Measurements from ENCODE around the gene TMEM59.
"Not testable (repeated sequence)": the region's sequence is repeated elsewhere in the genome, so short reads cannot be mapped to it uniquely, and the experiment has no call there.

Gene TMEM59

GRCh38 chr1:54096227-54096876 lies 43.3 kb upstream of the TMEM59 start (continued):
- TF ChIP-seq ZNF529 (tag by site-specific recombination; IDR thresholded peaks at IDR 0.05; ENCODE audit: insufficient replicate concordance) (no peak), PATZ1 (tag by site-specific recombination; IDR thresholded peaks at IDR 0.05) (no peak)

- no peak for TF ChIP-seq ZNF112 (tag by site-specific recombination; IDR thresholded peaks at IDR 0.05)
- TF ChIP-seq INSM2 (tag by site-specific recombination; IDR thresholded peaks at IDR 0.05): no peak
- no peak for TF ChIP-seq ZNF311 (tag by site-specific recombination; IDR thresholded peaks at IDR 0.05; ENCODE audit: borderline replicate concordance)
- no peak for TF ChIP-seq REST (tag by site-specific recombination; IDR thresholded peaks at IDR 0.05)
- TF ChIP-seq ZBTB17 (tag by site-specific recombination; IDR thresholded peaks at IDR 0.05): no peak
- TF ChIP-seq ZNF449 (tag by site-specific recombination; IDR thresholded peaks at IDR 0.05): no peak
- TF ChIP-seq KLF16 (tag by site-specific recombination; IDR thresholded peaks at IDR 0.05): no peak
- no peak for TF ChIP-seq YY1 (tag by site-specific recombination; IDR thresholded peaks at IDR 0.05)
- TF ChIP-seq ZNF660 (tag by site-specific recombination; IDR thresholded peaks at IDR 0.05): no peak
- no peak for TF ChIP-seq ZFP69B (tag by site-specific recombination; IDR thresholded peaks at IDR 0.05)
- no peak overlapping the region for H3K4me3 ChIP-seq (ENCODE audit: low read depth, low read length)
- H3K9me3 ChIP-seq (ENCODE audit: control insufficient read depth, insufficient read depth, low read depth, low read length): no peaks in the 10 kb centered on the region
- CTCF ChIA-PET: interaction anchor here (1.4 kb wide), 1 partner anchor 14 kb away, joined by 6 read pairs; no protein-coding TSS in a partner anchor
- POLR2A ChIA-PET: no interaction called here
- H3K27ac ChIP-seq (ENCODE audit: extremely low read depth, low read depth, low read length): no peak overlapping the region
- H3K36me3 ChIP-seq (ENCODE audit: control insufficient read depth in 2 of 2, insufficient read depth in 1 of 2, low read length in 2 of 2): peaks cover 0 to 10% of the 10 kb centered on the region in 2 experiments; a peak in 1 of 3 replicates
- H3K4me1 ChIP-seq (ENCODE audit: control insufficient read depth, insufficient read depth, low read length): no peaks in the 10 kb centered on the region
Measured at GRCh38 chr1:54095546-54096226, 42.7 kb upstream of the TMEM59 start.

GRCh38 chr1:54094730-54095105 lies 41.7 kb upstream of the TMEM59 start:
- CTCF ChIA-PET: interaction anchor here (1.4 kb wide), 1 partner anchor 13 kb away, joined by 6 read pairs; no protein-coding TSS in a partner anchor
- POLR2A ChIA-PET: not testable (repeated sequence)
- TF ChIP-seq ZNF121 (tag by site-specific recombination; IDR thresholded peaks at IDR 0.05): peak; percentile 62; the same call in 1 of the 2 replicates

More at GRCh38 chr1:54094730-54095105, 41.7 kb upstream of the TMEM59 start:
- H3K36me3 ChIP-seq (ENCODE audit: control insufficient read depth in 2 of 2, insufficient read depth in 1 of 2, low read length in 2 of 2): peaks cover 0 to 12% of the 10 kb centered on the region in 2 experiments; a peak in 1 of 3 replicates
- H3K4me3 ChIP-seq (ENCODE audit: low read depth, low read length); H3K9me3 ChIP-seq (ENCODE audit: control insufficient read depth, insufficient read depth, low read depth, low read length); H3K4me1 ChIP-seq (ENCODE audit: control insufficient read depth, insufficient read depth, low read length); H3K27ac ChIP-seq (ENCODE audit: extremely low read depth, low read depth, low read length): not testable (repeated sequence)

Measured in HEK293 (cell line).